NK-92 treated with Interleukin-12 subunit alpha and Interleukin-12 subunit beta, amount 100 ng/mL, for 24 hours (cell line): ENCODE results near the gene HLA-DMB.
A peak's percentile ranks its signal among the peaks of the same experiment; 100 is the strongest.

Experiments used
- DNase-seq: peaks from one replicate; lab custom pipeline; 2025; lab: John Stamatoyannopoulos, UW

HLA-DMB gene

DNA sequence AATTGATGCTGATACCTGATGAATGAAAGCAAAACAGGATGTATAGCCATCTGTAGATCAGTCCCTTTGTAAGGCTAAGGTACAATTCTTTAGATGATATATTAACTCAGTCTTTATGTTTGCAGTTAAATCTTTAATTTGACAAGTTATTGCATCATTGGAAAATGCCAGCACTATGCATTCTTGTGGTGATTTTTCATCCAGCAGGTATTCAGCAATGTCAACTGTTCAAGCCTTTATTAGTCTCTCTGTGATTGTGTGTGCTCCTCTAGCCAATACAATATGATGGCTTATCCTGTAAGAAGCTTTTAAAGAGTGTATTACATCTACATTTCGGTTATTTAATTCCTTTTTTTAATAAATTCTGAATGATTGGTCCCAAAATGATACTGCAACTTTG, 34.3 kb downstream of the HLA-DMB start:
- DNase-seq: no peak

DNA sequence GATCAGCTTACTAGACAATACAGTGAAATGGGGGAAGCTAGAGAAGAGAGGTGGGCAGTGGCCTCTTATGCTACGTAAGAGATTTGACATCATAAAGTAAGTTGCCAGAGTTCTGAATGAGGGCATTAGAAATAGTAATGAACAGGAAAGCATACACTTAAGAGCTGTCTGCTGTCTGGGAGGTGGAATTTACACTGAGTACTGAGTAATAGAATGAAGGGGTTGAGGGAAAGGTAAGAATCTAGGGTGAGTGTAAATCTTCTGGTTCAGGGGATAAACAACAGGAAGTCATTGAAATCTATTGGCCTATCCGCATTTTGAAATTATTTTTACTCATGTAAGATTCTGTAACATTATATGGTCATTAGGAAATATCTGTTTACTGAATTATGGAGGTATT, 35.8 kb downstream of the HLA-DMB start:
- no peak for DNase-seq

DNA sequence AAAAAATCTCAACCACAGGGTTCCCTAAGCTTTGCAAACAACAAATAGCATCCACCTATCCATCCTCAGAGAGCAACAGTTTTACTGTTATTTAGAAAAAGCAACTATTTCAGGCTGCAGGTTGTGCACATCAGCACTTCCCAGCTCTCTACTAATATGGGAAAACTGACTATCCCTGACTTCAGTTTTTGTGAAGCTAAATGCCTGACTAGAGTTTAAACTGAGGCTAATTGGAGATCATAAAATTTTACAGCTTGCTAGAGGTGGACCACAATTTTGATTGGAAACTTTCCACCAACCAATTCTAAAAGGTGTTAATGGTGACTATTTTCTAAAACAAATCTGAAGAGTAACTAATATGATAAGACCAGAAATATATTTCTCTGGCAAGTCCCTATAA, 36.9 kb downstream of the HLA-DMB start:
- no peak for DNase-seq

DNA sequence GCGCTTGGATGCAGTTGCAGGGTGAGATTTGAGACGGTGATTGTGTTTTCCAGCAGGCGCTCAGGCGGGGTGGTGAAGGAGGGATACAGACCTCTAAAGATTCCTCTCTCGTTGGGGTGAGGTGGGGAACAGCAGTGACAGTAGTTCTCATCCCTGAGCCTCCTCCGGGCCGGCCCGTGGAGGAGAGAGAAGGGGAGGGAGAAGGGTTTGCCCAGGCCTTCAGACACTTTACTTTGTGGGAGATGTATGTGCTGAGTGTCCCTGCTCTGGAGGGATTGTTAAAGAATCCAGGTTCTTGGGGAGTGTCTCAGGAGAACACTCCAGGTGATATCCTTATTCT, 45.9 kb downstream of the HLA-DMB start:
- no peak for DNase-seq

DNA sequence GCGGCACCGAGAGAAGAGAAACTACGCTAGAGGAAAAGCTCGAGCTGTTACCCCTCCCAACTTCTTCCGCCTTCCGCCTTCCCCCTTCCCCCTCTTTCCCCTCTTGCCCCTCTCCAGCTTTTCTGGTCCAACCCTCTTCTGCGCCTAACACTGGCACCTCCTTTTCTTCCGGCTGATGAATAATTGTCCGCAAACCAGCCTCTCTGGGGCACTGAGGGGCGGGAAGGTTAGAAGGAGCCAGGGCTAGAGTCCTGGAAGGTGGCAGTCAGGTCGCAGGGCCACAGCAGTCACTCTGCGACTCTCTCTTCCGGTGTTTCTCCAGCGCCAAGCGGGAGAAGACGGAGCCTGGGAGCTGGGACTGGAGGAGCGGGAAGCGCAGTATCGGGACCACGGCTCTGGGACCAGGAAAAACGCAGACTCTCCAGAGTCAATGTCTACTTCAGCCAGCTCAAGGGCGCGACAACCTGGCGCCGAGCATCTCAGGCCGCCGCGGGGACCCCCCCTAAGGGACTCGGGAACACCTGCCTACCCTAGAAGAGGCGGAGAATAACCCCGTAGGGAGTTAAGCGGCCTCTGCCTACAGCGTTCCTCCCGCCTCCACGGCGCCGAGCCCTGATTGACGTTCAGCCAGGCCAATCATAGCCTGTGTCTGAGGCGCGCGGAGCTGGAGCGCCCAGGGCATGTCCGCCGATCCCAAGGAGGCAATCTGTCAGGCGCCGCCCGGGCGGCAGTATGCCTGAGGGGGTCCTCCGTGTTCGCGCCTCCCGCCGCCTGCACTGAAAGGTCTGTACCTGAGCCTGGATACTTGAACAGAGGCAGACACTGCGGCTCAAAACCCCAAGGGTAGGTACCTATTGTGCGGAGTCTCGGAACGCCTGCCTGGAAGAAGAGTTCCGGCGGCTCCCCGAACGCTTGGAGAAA, 46.5 kb downstream of the HLA-DMB start:
- peak; percentile 82 for DNase-seq

DNA sequence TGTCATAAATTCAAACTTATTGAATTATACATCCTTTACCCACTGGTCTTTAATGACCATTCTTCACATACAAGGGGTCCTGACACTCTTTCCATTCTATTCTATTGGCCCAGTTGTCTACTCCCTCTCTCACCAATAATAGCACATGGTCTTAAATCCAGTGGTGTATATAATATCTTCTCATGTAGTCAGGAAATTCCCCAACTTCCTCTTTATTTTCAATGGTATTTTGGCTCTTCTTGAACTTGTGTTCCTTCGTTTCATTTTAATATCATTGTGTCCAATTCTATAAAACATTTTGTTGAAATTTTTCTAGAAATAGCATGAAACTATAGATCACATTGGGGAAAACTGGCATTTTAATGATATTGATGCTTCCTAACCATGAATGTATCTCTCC, 50.0 kb downstream of the HLA-DMB start:
- no peak for DNase-seq

DNA sequence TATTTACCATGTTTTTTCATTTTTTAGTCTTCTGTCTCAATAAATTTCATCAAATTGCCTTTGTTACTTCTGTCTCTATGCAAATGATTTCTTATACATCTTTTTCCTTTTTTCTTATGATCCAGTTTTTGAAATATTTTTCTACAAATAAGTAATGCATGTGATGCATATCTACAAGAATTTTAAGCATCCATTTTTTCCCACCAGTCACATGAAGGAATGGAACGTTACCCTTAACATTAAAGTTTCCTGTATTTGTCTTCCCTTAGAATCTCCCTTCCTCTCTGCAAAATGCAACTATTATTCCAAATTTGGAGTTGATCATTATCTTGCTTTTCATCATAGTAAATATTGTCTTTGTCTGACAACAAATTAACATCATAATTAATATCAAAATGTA, 51.3 kb downstream of the HLA-DMB start:
- DNase-seq: no peak

DNA sequence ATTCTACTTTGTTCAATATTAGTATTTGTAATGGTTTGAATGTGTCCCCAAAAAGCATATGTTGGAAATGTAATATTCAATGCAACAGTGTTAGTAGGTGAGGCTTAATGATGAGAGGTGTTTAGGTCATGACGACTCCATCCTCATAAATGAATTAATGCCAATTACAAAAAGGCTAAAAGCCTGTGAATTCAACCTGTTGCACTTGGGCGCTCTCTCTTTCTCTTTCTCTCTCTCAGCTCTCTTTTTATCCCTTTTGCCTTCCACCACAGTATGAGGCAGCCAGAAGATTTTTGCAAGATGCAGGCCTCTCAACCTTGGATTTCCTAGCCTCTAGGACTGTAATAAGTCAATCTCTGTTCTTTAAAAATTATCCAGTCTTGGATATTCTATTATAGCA, 52.3 kb downstream of the HLA-DMB start:
- DNase-seq: no peak

DNA sequence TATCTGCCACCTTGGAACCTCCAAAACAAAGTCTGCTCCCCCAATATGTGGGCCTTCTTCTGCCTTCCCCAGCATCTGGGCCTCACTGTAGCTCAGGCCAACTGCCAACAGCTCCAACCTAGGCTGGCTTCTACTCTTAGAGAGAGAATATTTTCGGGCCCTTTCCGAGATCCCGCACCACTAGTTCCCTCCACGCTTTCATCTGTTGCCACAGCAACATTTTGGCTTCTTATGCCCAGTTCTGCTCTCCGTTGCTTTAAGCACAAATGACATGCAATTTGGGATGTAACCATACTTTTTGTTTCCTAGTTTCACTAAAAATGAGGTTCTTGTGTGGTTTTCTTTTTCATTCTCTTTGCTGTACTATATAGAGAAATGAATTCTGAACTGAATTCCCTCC, 53.2 kb downstream of the HLA-DMB start:
- DNase-seq: no peak

DNA sequence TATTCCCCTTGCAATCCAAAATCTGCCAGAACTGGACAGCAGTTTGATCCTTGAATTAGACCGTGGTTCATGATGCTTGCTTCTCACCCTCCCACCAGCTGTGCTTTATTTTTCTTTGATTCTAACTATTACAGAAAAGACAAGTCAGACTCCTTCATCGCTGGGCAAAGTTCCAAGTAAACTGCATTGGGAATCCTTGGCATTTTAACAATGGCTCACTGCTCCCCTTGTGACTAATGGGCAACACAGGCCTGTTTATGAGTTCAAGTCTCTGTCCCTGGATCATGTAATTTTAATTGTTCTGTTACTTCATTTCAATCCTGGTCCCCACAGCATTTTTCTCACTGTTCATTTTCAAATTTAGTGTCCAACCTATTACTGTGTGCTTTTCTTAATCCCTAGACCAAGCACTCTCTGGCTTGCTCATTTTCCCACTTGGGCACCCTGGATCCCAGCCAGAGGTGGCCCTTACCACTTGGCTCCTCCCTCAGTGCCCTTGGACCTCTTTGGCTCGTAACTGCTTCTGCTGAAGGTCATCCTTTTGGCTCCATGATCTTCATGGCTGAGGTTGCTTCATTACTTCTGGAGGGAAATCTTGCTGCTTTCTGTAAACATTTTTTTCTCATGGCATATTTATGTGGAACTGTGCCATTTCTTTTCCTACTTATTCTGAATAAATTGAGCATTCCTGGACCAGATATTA, 54.0 kb downstream of the HLA-DMB start:
- no peak for DNase-seq

DNA sequence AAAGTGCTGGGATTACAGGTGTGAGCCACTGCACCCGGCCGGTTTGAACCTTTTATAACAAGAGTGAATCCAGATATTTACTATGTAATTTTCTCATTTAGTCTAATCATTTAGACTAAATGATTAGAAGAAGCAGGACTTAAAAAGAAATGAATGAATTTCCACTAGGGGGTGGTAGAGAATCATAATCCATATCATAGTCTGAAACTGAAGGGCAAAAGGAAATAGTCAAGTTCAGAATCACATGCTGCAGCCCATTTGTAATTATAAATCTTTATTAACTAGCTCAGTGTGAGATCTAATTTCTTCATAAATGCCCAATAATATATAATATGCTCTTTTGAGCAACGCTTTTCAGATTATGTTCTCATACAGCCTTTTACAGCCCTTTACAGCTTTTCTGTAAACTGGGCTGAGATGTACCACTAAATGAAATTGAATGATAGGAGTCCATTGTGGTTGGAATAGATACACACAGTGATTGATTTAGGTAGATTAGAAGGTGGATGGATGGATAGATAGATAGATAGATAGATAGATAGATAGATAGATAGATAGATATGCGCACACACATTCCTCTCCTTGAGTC, 55.0 kb downstream of the HLA-DMB start:
- no peak for DNase-seq
